GM18505 (cell line): Measurements from ENCODE around the gene ADGRV1.
"Not testable (repeated sequence)": the region's sequence is repeated elsewhere in the genome, so short reads cannot be mapped to it uniquely, and the experiment has no call there.

Source experiments
- ATAC-seq: cut with Tn5 transposase; IDR thresholded peaks from one replicate; pipeline ENCODE4 v1.9.1; 2021; ENCODE audit not compliant: unreplicated experiment
- POLR2A ChIP-seq: IDR thresholded peaks from 4 replicates; pipeline ENCODE4 v1.6.1; 2011; ENCODE audit warnings: borderline replicate concordance; ENCODE audit not compliant: insufficient read depth, insufficient read length; ENCODE audit errors: extremely low read depth

Gene ADGRV1

GRCh38 chr5:90563108-90563507 is 4.5 kb downstream of the ADGRV1 start:
- ATAC-seq, result no peak
- TF ChIP-seq POLR2A, result no peak

GRCh38 chr5:90565491-90565890 is 6.9 kb downstream of the ADGRV1 start:
- ATAC-seq, result no peak
- TF ChIP-seq POLR2A, result no peak

GRCh38 chr5:90569084-90569483 is 10.5 kb downstream of the ADGRV1 start:
- no peak for TF ChIP-seq POLR2A
- no peak for ATAC-seq

GRCh38 chr5:90570034-90570433 is 11.4 kb downstream of the ADGRV1 start:
- no peak for TF ChIP-seq POLR2A
- no peak for ATAC-seq

GRCh38 chr5:90571147-90571773 is 12.7 kb downstream of the ADGRV1 start:
- no peak for ATAC-seq
- no peak for TF ChIP-seq POLR2A

GRCh38 chr5:90575712-90576111 is 17.1 kb downstream of the ADGRV1 start:
- ATAC-seq, result no peak
- no peak for TF ChIP-seq POLR2A

- not testable (repeated sequence) for ATAC-seq
Measured at GRCh38 chr5:90576566-90576965, 18.0 kb downstream of the ADGRV1 start.

- not testable (repeated sequence) for ATAC-seq
Measured at GRCh38 chr5:90579905-90580304, 21.3 kb downstream of the ADGRV1 start.

GRCh38 chr5:90581956-90582355 is 23.4 kb downstream of the ADGRV1 start:
- no peak for TF ChIP-seq POLR2A
- no peak for ATAC-seq

- no peak for TF ChIP-seq POLR2A
- no peak for ATAC-seq
Measured at GRCh38 chr5:90585337-90585986, 26.9 kb downstream of the ADGRV1 start.

- no peak for ATAC-seq
- TF ChIP-seq POLR2A, result no peak
Measured at GRCh38 chr5:90586469-90586868, 27.9 kb downstream of the ADGRV1 start.

GRCh38 chr5:90590170-90590569 is 31.6 kb downstream of the ADGRV1 start:
- no peak for TF ChIP-seq POLR2A
- no peak for ATAC-seq

GRCh38 chr5:90593083-90593482 is 34.5 kb downstream of the ADGRV1 start:
- not testable (repeated sequence) for ATAC-seq

- not testable (repeated sequence) for ATAC-seq
Measured at GRCh38 chr5:90595766-90596165, 37.2 kb downstream of the ADGRV1 start.

- no peak for TF ChIP-seq POLR2A
- ATAC-seq, result no peak
Measured at GRCh38 chr5:90598293-90598692, 39.7 kb downstream of the ADGRV1 start.

- ATAC-seq, result not testable (repeated sequence)
Measured at GRCh38 chr5:90600307-90600706, 41.7 kb downstream of the ADGRV1 start.
